K562 (cell line): ENCODE results near the gene AMPD3. TPM values are rescaled to one million over a fixed set of nuclear protein-coding genes. Genes with fewer than 3 reads are reported as not detected.
A peak's percentile ranks its signal among the peaks of the same experiment; 100 is the strongest.

Experiments
- ATAC-seq: fragments of 200-7000 bp; cut with Tn5 transposase; 3 replicates; pipeline ENCODE4 v1.9.1; 2020; ENCODE audit warnings: moderate library complexity
- BruUV-seq: library from RNA; stranded (reverse); fragments of 400-500 nt; replicated peaks from 2 replicates; lab custom pipeline; 2021; lab: Mats Ljungman, UMichigan
- CTCF ChIA-PET: fragments of 300-600 bp; formaldehyde crosslinking; extraction: SDS; loops from one replicate; lab custom pipeline; 2021; ENCODE audit warnings: low intra/inter-chr PET ratio; lab: Yijun Ruan, JAX
- POLR2A ChIA-PET: fragments of 300-600, 350-650 bp; sonication (Branson Sonifier 250); formaldehyde crosslinking; extraction: SDS; loops from one replicate; lab custom pipeline; 2021; ENCODE audit warnings: antibody characterized with exemption, inconsistent platforms; lab: Yijun Ruan, JAX
- DNase-seq, 4 experiments: peaks; one replicate each; pipeline versions ENCODE4 v3.0.0 to v3.0.0-alpha.2; 2011 to 2018; ENCODE audit warnings: low spot score in 3 of 4, mixed read lengths in 3 of 4; ENCODE audit errors: extremely low read depth in 1 of 4
- FAIRE-seq: peaks from 2 replicates; lab custom pipeline; 2011; peaks lifted over from hg19 to GRCh38; lab: Jason Lieb, UNC
- H2AFZ ChIP-seq: 2 replicates; pipeline ENCODE4 v1.6.0; 2011; ENCODE audit warnings: low read depth, low read length, control low read depth, inconsistent platforms
- H3K27ac ChIP-seq: fragments of 200-600 bp; 3 replicates; pipeline ENCODE4 v1.8.0; 2011; ENCODE audit warnings: low read depth, mild to moderate bottlenecking, control low read depth, inconsistent platforms, low read length, moderate library complexity, mixed read lengths; ENCODE audit errors: extremely low read depth
- H3K27me3 ChIP-seq, 2 experiments: fragments of 300-600 bp in 1 of 2; 2 replicates in 1 of 2; 3 replicates in 1 of 2; pipeline versions ENCODE4 v1.6.0 to v1.8.0; 2011; ENCODE audit warnings: inconsistent platforms in 2 of 2, low read length in 2 of 2, mild to moderate bottlenecking in 1 of 2, mixed read lengths in 1 of 2, moderate library complexity in 1 of 2; ENCODE audit not compliant: control insufficient read depth in 2 of 2, insufficient read depth in 2 of 2
- H3K36me3 ChIP-seq: fragments of 300-600 bp; 3 replicates; pipeline ENCODE4 v1.8.0; 2011; ENCODE audit warnings: mild to moderate bottlenecking, low read length, inconsistent platforms; ENCODE audit not compliant: control insufficient read depth, insufficient read depth
- H3K4me1 ChIP-seq, 2 experiments: fragments of 200-600 bp in 1 of 2; replicated peaks in 1 of 2; 2 replicates in 1 of 2; 3 replicates in 1 of 2; pipeline versions ENCODE4 v1.5.1 to v1.8.0; 2011; ENCODE audit warnings: inconsistent platforms in 2 of 2, low read length in 2 of 2, mild to moderate bottlenecking in 1 of 2, mixed read lengths in 1 of 2, moderate library complexity in 1 of 2; ENCODE audit not compliant: control insufficient read depth in 2 of 2, insufficient read depth in 2 of 2
- H3K4me2 ChIP-seq: 2 replicates; pipeline ENCODE4 v1.6.1; 2011; ENCODE audit warnings: low read length, control low read depth, inconsistent platforms, mixed read lengths; ENCODE audit not compliant: insufficient read depth
- H3K4me3 ChIP-seq: fragments of 200-600 bp; sonication (generic), shearing (Covaris generic); 2 replicates; pipeline ENCODE4 v1.5.1; 2016; ENCODE audit warnings: control low read depth, inconsistent platforms
- H3K79me2 ChIP-seq: fragments of 200-600 bp; 3 replicates; pipeline ENCODE4 v1.8.0; 2011; ENCODE audit warnings: low read length, inconsistent platforms; ENCODE audit not compliant: control insufficient read depth, insufficient read depth
- H3K9ac ChIP-seq, 2 experiments: 2 replicates each; pipeline versions ENCODE4 v1.6.0 to v1.6.1; 2011; ENCODE audit warnings: low read depth in 2 of 2, low read length in 2 of 2, control low read depth in 1 of 2, inconsistent platforms in 1 of 2, mild to moderate bottlenecking in 1 of 2, mixed read lengths in 1 of 2; ENCODE audit not compliant: insufficient read depth in 1 of 2
- H3K9me1 ChIP-seq: one replicate; pipeline ENCODE4 v1.6.0; 2011; ENCODE audit warnings: inconsistent platforms, mild to moderate bottlenecking, low read length, moderate library complexity; ENCODE audit not compliant: control insufficient read depth, insufficient read depth
- H3K9me3 ChIP-seq: replicated peaks from 2 replicates; pipeline ENCODE4 v1.5.1; 2011; ENCODE audit warnings: low read depth, low read length, inconsistent platforms; ENCODE audit not compliant: control insufficient read depth, insufficient read depth
- H4K20me1 ChIP-seq: replicated peaks from 2 replicates; pipeline ENCODE4 v1.6.1; 2011; ENCODE audit warnings: low read length, inconsistent platforms, mixed read lengths; ENCODE audit not compliant: control insufficient read depth, insufficient read depth
- NFIC ChIP-seq: fragments of 450-650 bp; IDR thresholded peaks from 2 replicates; pipeline ENCODE4 v1.6.1; 2017; ENCODE audit warnings: mild to moderate bottlenecking, inconsistent platforms
- WGBS: fragments of 100-300 bp; shearing (Covaris generic); methylation state at CpG from one replicate; pipeline ENCODE4 v1.1.6; 2016; ENCODE audit warnings: low coverage, mixed read lengths; ENCODE audit not compliant: insufficient coverage; ENCODE audit errors: missing lambda C conversion rate; 5-methylcytosine and 5-hydroxymethylcytosine counted together
- in situ Hi-C: fragments of 300-500 bp; cut with MboI; formaldehyde crosslinking; loops from 4 replicates; pipeline ENCODE4 v1.15.0; 2018; ENCODE audit warnings: inconsistent platforms, mixed read lengths
- intact Hi-C: fragments of 100-400 bp; cut with micrococcal nuclease; formaldehyde crosslinking; loops from 2 replicates; pipeline ENCODE4 v1.14.2; 2022
- polyA plus RNA-seq, 8 experiments: library from polyadenylated mRNA; depleted of rRNA in 4 of 8; stranded (reverse) in 5 of 8; unstranded in 3 of 8; fragments of >200 nt; fragmentation: Nextera tagmentation in 2 of 8; fragmentation: Illumina TruSeq in 1 of 8; extraction: Ambion mirVana in 2 of 8; extraction: Trizol in 1 of 8; gene quantifications; 2 replicates each; pipeline versions ENCODE4 v1.2.1 to v1.2.3, GENCODE V29; 2011 to 2014; ENCODE audit warnings: inconsistent platforms in 1 of 8, missing spikeins in 1 of 8
- total RNA-seq, 7 experiments: library from RNA; depleted of rRNA in 6 of 7; stranded (reverse); fragments of >200 nt in 6 of 7; fragmentation: Illumina TruSeq in 2 of 7; extraction: Trizol in 2 of 7; gene quantifications; 2 replicates each; pipeline versions ENCODE4 v1.2.1 to v1.2.3, GENCODE V29; 2011 to 2021; ENCODE audit warnings: low replicate concordance in 1 of 7
- TF ChIP-seq, protein P1 (sequence below): fragments of 250-450 bp; sonication (Bioruptor Pico); IDR thresholded peaks from 2 replicates; pipeline ENCODE4 v1.8.0; 2022; ENCODE audit warnings: moderate library complexity, mild to moderate bottlenecking, inconsistent platforms

The AMPD3 gene
- total and polyA plus RNA-seq, 9 of the 15 experiments (the other 6 are each of a cell fraction or from before 2014, with no cell fraction given) = 4.4 to 23.6 (median 11.2) TPM

- Histone ChIP-seq H3K79me2 (no peaks in the 10 kb centered on the region), H3K27ac (no peak overlapping the region), H3K4me1 (peaks cover 10 to 19% of the 10 kb centered on the region in 2 experiments; a peak in 4 of 5 replicates), H3K4me3 (no peak overlapping the region), H3K27me3 (no peaks in the 10 kb centered on the region), H3K4me2 (no peak overlapping the region), H3K9me3 (no peaks in the 10 kb centered on the region), H3K9ac (0 out of 4 replicates have a peak overlapping the region, but pooled peaks of 1 of the 2 experiments have one; percentile 31), H3K9me1 (no peaks in the 10 kb centered on the region), H4K20me1 (no peaks in the 10 kb centered on the region), H2AFZ (0 out of 2 replicates have a peak overlapping the region, but pooled peaks have one; percentile 9), H3K36me3 (no peaks in the 10 kb centered on the region)
- no TSS peak for BruUV-seq
- DNase-seq = no peak
- POLR2A ChIA-PET = interaction anchor here (0.8 kb wide), 1 partner anchor 56 kb away, joined by 3 read pairs; no protein-coding TSS in a partner anchor
- 59% methylated on average over 12 of the region's 13 CpGs for WGBS
- in situ Hi-C loops (loop anchor here (5.0 to 10.0 kb wide), 3 partner anchors 89 to 329 kb away; no protein-coding TSS in a partner anchor), intact Hi-C loops (loop anchor here (2.0 kb wide), 2 partner anchors 133 to 157 kb away; partner anchors contain the start of gene RNF141)
- FAIRE-seq = no peak
- CTCF ChIA-PET = interaction anchor here (1.1 kb wide), 1 partner anchor 157 kb away, joined by 3 read pairs; no protein-coding TSS in a partner anchor
- TF ChIP-seq, protein P1, sequence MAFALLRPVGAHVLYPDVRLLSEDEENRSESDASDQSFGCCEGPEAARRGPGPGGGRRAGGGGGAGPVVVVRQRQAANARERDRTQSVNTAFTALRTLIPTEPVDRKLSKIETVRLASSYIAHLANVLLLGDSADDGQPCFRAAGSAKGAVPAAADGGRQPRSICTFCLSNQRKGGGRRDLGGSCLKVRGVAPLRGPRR = no peak
- peak; percentile 39 for TF ChIP-seq NFIC
- no peak for ATAC-seq
Measured at GRCh38 chr11:10407749-10408685, 47.0 kb upstream of the AMPD3 start.
